Activated T-cell treated with anti-CD3 and anti-CD28 coated beads for 48 hours (primary cell): ENCODE results near the gene DNAI4.

Source experiments
- DNase-seq: peaks from one replicate; pipeline ENCODE4 v3.0.0-alpha.2; 2020; ENCODE audit warnings: low read depth

Gene DNAI4

GRCh38 chr1:66764994-66765578, 159.6 kb downstream of the DNAI4 start:
- DNase-seq = peak; percentile 13
